C4-2B (cell line): ENCODE data around the gene ADAMTS18.

ENCODE experiments used
- ZFX ChIP-seq: fragments of 450-650 bp; IDR thresholded peaks from 2 replicates; pipeline ENCODE4 v1.6.1; 2017
- TF ChIP-seq, protein P1 (sequence below): fragments of 450-650 bp; conservative IDR thresholded peaks from 2 replicates; pipeline ENCODE4 v1.5.1; 2017; ENCODE audit warnings: mild to moderate bottlenecking

GRCh38 chr16:77459534-77460254 is 24.9 kb upstream of the ADAMTS18 start:
- TF ChIP-seq, protein P1, sequence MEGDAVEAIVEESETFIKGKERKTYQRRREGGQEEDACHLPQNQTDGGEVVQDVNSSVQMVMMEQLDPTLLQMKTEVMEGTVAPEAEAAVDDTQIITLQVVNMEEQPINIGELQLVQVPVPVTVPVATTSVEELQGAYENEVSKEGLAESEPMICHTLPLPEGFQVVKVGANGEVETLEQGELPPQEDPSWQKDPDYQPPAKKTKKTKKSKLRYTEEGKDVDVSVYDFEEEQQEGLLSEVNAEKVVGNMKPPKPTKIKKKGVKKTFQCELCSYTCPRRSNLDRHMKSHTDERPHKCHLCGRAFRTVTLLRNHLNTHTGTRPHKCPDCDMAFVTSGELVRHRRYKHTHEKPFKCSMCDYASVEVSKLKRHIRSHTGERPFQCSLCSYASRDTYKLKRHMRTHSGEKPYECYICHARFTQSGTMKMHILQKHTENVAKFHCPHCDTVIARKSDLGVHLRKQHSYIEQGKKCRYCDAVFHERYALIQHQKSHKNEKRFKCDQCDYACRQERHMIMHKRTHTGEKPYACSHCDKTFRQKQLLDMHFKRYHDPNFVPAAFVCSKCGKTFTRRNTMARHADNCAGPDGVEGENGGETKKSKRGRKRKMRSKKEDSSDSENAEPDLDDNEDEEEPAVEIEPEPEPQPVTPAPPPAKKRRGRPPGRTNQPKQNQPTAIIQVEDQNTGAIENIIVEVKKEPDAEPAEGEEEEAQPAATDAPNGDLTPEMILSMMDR: no peak
- TF ChIP-seq ZFX: no peak
